ENCODE measurements around the gene MSH3. TPM values are rescaled to one million over a fixed set of nuclear protein-coding genes. Genes with fewer than 3 reads are reported as not detected.

MSH3 gene
- total RNA-seq, 4 donors from 2014 or later: 11.0 to 15.0 (median 12.4) TPM

DNA sequence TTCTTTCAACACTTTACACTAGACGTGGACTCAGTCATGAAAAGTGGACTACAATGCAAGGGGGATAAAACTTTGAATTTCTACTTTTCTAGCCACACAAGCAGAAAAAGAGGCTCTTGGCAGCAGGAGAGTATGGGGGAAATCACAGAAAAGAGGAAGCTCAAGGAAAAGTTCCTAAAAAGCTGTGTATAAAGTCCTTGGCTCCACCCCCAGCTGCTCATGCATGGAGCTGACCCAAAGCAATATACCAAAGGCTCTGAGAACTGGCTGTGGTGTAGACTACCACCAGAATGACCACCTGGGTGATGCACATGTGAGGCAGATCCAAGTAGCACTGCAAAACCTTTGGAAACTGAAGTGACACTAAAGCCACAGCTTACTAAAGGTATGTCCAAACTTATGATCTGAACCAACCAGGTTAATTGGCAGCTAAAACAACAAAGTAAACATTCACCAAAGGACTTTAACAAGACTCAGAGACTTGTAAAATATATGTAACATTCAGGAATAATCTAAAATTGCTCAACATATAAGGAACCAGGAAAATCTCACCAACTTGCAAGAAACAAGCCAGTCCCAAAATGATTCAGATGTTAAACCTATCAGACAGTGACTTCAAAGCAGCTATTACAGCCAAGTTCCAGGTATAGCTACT lies 250.2 kb downstream of the MSH3 start:
- peaks cover 6% of the 10 kb centered on the region for H3K9me3 ChIP-seq
- H3K4me1 ChIP-seq: no peaks in the 10 kb centered on the region
- no peak overlapping the region for H3K4me3 ChIP-seq
- DNase-seq (ENCODE audit: low spot score in 2 of 2): no peak
- H3K36me3 ChIP-seq: no peaks in the 10 kb centered on the region
- H3K27me3 ChIP-seq: no peaks in the 10 kb centered on the region
- WGBS: 81% methylated on average over 1 of the region's 1 CpG
- no peak overlapping the region for H3K27ac ChIP-seq
- TF ChIP-seq POLR2AphosphoS5 (IDR thresholded peaks at IDR 0.05) (no peak), POLR2A (IDR thresholded peaks at IDR 0.05) (no peak)

DNA sequence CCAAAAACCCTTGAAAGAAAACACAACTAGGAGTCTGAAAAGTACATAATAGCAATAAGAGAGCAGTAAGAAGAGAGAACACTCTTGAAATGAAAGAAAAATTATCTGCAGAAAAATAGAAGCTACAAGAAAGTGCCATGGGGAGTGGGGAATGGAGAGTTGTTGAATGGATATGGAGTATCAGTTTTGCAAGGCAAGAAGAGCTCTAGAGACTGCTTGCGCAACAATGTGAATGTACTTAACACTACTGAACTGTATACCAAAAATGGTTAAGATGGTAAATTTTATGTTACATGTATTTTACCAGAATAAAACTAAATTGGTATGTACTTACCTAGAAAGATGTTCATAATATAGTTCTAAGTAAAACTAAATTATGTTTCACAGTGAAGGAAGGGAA lies 251.0 kb downstream of the MSH3 start:
- H3K27ac ChIP-seq: no peak overlapping the region
- no peak for DNase-seq (ENCODE audit: low spot score in 2 of 2)
- no peak overlapping the region for H3K4me3 ChIP-seq
- no peaks in the 10 kb centered on the region for H3K4me1 ChIP-seq
- H3K36me3 ChIP-seq: no peaks in the 10 kb centered on the region
- H3K27me3 ChIP-seq: no peaks in the 10 kb centered on the region
- WGBS: 93% methylated on average over 1 of the region's 1 CpG
- H3K9me3 ChIP-seq: peaks cover 6% of the 10 kb centered on the region
- TF ChIP-seq POLR2AphosphoS5 (IDR thresholded peaks at IDR 0.05) (no peak), POLR2A (IDR thresholded peaks at IDR 0.05) (no peak), EP300 (IDR thresholded peaks at IDR 0.05) (no peak)
- TF ChIP-seq, protein P1, sequence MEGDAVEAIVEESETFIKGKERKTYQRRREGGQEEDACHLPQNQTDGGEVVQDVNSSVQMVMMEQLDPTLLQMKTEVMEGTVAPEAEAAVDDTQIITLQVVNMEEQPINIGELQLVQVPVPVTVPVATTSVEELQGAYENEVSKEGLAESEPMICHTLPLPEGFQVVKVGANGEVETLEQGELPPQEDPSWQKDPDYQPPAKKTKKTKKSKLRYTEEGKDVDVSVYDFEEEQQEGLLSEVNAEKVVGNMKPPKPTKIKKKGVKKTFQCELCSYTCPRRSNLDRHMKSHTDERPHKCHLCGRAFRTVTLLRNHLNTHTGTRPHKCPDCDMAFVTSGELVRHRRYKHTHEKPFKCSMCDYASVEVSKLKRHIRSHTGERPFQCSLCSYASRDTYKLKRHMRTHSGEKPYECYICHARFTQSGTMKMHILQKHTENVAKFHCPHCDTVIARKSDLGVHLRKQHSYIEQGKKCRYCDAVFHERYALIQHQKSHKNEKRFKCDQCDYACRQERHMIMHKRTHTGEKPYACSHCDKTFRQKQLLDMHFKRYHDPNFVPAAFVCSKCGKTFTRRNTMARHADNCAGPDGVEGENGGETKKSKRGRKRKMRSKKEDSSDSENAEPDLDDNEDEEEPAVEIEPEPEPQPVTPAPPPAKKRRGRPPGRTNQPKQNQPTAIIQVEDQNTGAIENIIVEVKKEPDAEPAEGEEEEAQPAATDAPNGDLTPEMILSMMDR (IDR thresholded peaks at IDR 0.05): no peak

DNA sequence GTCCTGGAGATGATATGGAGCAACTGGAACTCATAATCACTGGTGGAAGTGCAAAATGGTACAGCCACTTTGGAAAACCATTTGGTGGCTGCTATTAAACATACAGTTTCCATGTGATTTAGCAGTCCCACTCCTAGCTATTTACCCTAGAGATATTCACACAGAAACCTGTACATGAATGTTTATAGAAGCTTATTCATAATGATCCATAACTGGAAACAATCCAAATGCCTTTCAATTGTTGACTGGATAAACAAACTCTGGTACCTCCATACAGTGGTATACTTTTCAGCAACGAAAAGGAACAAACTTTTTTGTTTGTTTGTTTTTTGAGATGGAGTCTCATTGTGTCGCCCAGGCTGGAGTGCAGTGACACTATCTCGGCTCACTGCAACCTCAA lies 258.0 kb downstream of the MSH3 start:
- DNase-seq (ENCODE audit: low spot score in 2 of 2): no peak
- 85% methylated on average over 3 of the region's 3 CpGs for WGBS
- Histone ChIP-seq H3K27me3 (no peaks in the 10 kb centered on the region), H3K36me3 (no peaks in the 10 kb centered on the region), H3K27ac (no peak overlapping the region), H3K4me1 (no peaks in the 10 kb centered on the region), H3K4me3 (no peak overlapping the region), H3K9me3 (no peaks in the 10 kb centered on the region)
- TF ChIP-seq EP300 (IDR thresholded peaks at IDR 0.05): no peak
- no peak for TF ChIP-seq POLR2AphosphoS5 (IDR thresholded peaks at IDR 0.05)
- no peak for TF ChIP-seq POLR2A (IDR thresholded peaks at IDR 0.05)
- TF ChIP-seq, protein P1 (IDR thresholded peaks at IDR 0.05): no peak

DNA sequence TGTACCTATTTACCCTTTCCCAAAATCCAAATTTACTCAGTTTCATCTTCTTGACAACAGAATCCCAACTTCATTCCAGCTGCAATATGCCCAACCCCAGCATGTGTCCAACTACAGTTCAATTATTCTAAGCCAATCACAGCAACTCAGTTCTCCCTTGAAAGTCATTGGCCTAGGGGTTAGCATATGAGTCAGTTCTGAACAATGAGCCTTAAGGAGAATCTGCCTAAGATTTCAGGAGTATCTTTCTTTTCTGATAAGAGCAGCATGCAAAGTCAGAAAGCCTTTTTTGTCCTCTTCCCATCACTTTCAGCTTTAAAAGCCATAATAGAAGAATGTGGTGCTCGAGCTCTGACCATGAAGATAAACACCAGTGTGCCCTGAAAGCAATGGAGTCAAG lies 261.3 kb downstream of the MSH3 start:
- 88% methylated on average over 1 of the region's 1 CpG for WGBS
- no peak for DNase-seq (ENCODE audit: low spot score in 2 of 2)
- H3K4me3 ChIP-seq: no peak overlapping the region
- H3K27ac ChIP-seq: no peak overlapping the region
- no peaks in the 10 kb centered on the region for H3K4me1 ChIP-seq
- H3K36me3 ChIP-seq: no peaks in the 10 kb centered on the region
- H3K9me3 ChIP-seq: no peaks in the 10 kb centered on the region
- H3K27me3 ChIP-seq: no peaks in the 10 kb centered on the region
- no peak for TF ChIP-seq EP300 (IDR thresholded peaks at IDR 0.05)
- TF ChIP-seq POLR2AphosphoS5 (IDR thresholded peaks at IDR 0.05): no peak
- no peak for TF ChIP-seq POLR2A (IDR thresholded peaks at IDR 0.05)
- TF ChIP-seq, protein P1 (IDR thresholded peaks at IDR 0.05): no peak

DNA sequence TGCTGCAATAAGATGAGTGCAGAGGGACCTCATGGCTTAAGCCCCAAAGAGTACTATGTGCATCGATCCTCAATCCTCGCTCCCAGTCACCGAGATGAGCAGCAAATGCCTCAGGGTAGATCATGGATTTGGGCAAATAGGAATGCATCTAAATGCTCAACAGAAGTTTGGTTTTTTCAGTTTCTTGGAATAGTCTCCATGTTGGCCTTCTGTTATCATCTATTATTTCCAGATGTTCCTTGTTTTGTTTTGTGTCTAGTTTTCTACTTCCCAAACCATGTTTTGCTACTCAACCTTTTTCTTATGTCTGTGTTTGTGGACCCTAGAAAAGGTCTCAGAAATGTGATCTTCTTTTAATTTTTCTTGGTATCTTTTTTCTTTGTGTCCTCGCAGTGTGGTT lies 262.2 kb downstream of the MSH3 start:
- no peaks in the 10 kb centered on the region for H3K4me1 ChIP-seq
- TF ChIP-seq EP300 (IDR thresholded peaks at IDR 0.05): no peak
- TF ChIP-seq, protein P1 (IDR thresholded peaks at IDR 0.05): no peak
- no peak for TF ChIP-seq POLR2A (IDR thresholded peaks at IDR 0.05)
- no peak for TF ChIP-seq POLR2AphosphoS5 (IDR thresholded peaks at IDR 0.05)
- DNase-seq (ENCODE audit: low spot score in 2 of 2): no peak
- no peak overlapping the region for H3K27ac ChIP-seq
- H3K36me3 ChIP-seq: no peaks in the 10 kb centered on the region
- no peaks in the 10 kb centered on the region for H3K9me3 ChIP-seq
- 64% methylated on average over 4 of the region's 4 CpGs for WGBS
- no peaks in the 10 kb centered on the region for H3K27me3 ChIP-seq
- H3K4me3 ChIP-seq: no peak overlapping the region

DNA sequence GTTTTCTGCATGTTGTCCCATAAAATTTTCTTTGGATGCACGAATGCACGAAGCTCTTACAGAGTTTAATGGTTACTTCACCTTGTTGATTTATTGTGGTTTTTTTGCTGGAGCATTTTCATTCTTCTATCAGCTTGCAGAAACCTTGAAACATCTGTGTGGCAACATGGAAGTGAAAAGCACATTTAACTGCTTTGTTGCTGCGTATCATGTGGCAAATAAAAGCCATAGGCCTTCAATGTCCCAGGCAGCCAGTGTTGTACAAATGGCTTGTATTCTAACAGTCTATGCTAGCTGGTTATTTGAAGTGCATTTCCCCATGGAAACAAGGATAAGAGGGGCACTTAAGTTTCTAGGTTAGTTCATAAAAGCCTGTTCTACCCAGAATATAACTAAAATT lies 263.2 kb downstream of the MSH3 start:
- Histone ChIP-seq H3K27ac (no peak overlapping the region), H3K27me3 (no peaks in the 10 kb centered on the region), H3K4me1 (no peaks in the 10 kb centered on the region), H3K9me3 (no peaks in the 10 kb centered on the region), H3K4me3 (no peak overlapping the region), H3K36me3 (no peaks in the 10 kb centered on the region)
- WGBS: 68% methylated on average over 3 of the region's 3 CpGs
- no peak for DNase-seq (ENCODE audit: low spot score in 2 of 2)
- TF ChIP-seq POLR2A (IDR thresholded peaks at IDR 0.05) (no peak), POLR2AphosphoS5 (IDR thresholded peaks at IDR 0.05) (no peak), EP300 (IDR thresholded peaks at IDR 0.05) (no peak)
- TF ChIP-seq, protein P1 (IDR thresholded peaks at IDR 0.05): no peak

Measured in suprapubic skin (tissue), 4 donors.